Measurements from ENCODE around the gene BMS1.
"Not testable (repeated sequence)": the region's sequence is repeated elsewhere in the genome, so short reads cannot be mapped to it uniquely, and the experiment has no call there.

BMS1 gene, protein sequence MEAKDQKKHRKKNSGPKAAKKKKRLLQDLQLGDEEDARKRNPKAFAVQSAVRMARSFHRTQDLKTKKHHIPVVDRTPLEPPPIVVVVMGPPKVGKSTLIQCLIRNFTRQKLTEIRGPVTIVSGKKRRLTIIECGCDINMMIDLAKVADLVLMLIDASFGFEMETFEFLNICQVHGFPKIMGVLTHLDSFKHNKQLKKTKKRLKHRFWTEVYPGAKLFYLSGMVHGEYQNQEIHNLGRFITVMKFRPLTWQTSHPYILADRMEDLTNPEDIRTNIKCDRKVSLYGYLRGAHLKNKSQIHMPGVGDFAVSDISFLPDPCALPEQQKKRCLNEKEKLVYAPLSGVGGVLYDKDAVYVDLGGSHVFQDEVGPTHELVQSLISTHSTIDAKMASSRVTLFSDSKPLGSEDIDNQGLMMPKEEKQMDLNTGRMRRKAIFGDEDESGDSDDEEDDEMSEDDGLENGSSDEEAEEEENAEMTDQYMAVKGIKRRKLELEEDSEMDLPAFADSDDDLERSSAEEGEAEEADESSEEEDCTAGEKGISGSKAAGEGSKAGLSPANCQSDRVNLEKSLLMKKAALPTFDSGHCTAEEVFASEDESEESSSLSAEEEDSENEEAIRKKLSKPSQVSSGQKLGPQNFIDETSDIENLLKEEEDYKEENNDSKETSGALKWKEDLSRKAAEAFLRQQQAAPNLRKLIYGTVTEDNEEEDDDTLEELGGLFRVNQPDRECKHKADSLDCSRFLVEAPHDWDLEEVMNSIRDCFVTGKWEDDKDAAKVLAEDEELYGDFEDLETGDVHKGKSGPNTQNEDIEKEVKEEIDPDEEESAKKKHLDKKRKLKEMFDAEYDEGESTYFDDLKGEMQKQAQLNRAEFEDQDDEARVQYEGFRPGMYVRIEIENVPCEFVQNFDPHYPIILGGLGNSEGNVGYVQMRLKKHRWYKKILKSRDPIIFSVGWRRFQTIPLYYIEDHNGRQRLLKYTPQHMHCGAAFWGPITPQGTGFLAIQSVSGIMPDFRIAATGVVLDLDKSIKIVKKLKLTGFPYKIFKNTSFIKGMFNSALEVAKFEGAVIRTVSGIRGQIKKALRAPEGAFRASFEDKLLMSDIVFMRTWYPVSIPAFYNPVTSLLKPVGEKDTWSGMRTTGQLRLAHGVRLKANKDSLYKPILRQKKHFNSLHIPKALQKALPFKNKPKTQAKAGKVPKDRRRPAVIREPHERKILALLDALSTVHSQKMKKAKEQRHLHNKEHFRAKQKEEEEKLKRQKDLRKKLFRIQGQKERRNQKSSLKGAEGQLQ

DNA sequence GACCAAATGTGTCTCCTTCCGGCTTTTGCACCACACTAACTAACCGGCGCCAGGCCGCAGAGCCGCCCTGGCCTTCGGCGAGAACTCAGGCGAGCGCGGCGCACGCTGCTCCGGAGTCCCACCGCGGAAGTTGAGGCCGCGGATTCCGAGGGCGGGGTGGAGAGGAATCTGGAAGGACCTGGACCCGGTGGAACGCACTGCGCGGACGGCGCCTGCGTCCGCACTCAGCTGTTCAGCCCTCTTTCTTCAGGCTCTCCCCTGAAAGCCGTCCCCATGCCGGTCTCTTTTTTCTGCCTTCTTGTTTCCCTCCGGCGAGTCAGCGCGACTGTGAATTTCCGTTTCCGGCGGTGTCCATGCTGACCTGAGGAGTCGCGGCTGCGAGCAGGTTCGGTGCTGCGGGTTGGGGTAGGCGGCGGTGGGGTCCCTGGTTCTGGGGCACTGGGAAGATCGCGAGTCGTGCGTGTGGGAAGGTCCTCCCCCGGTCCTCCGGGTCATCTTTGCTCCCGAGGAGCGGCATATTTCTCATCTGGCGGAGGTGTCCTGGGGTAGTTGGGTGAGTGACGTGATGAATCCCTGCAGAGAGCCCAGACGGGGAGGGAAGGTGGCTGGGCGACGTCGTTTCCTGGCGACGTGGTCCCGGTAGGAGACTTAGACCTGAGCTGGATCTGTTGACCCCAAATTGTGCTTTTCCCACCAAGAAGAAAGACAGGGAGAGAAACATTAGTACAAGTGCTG, at the start of gene BMS1:
BMS1 (plus strand) TSS at position 350 of the 735 bp plus-strand sequence. CDS start 1,600 bp downstream, outside the sequence.
- Mint-ChIP-seq H3K27ac (peak within 1 kb of the TSS; percentile 97), H3K4me1 (ENCODE audit: low read depth) (peaks cover 1% of the 10 kb centered on the region), H3K27me3 (ENCODE audit: low read depth) (peaks cover 8% of the 10 kb centered on the region)

DNA sequence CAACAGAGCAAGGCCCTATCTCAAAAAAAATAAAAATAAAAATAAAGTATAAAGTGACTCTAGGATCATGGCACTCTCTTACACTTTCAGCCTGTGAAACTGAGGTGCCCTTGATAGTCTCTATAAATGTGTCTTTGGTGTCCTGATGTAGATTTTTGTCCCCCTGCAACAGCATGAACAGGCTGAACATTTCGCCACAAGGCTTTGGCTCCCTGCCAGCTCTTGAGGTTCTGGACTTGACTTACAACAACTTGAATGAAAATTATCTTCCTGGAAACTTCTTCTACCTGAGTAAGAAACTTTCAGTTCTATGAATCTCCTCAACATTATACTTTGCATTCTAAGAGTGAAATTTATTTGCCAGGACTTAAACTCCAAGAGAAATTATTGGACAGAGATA, 48.1 kb upstream of the BMS1 start:
- H3K4me1 Mint-ChIP-seq (ENCODE audit: low read depth), result no peaks in the 10 kb centered on the region
- no peak overlapping the region for H3K4me3 Mint-ChIP-seq
- H3K27ac Mint-ChIP-seq, result no peak overlapping the region
- H3K9me3 Mint-ChIP-seq, result no peaks in the 10 kb centered on the region
- H3K27me3 Mint-ChIP-seq (ENCODE audit: low read depth), result no peaks in the 10 kb centered on the region
- H3K36me3 Mint-ChIP-seq (ENCODE audit: low read depth), result no peaks in the 10 kb centered on the region

More for the DNA sequence above, at the start of gene BMS1:
- H3K36me3 Mint-ChIP-seq (ENCODE audit: low read depth), result peaks cover 20% of the 10 kb centered on the region
- peaks cover 5% of the 10 kb centered on the region for H3K9me3 Mint-ChIP-seq
- H3K4me3 Mint-ChIP-seq, result peak within 1 kb of the TSS; percentile 99

DNA sequence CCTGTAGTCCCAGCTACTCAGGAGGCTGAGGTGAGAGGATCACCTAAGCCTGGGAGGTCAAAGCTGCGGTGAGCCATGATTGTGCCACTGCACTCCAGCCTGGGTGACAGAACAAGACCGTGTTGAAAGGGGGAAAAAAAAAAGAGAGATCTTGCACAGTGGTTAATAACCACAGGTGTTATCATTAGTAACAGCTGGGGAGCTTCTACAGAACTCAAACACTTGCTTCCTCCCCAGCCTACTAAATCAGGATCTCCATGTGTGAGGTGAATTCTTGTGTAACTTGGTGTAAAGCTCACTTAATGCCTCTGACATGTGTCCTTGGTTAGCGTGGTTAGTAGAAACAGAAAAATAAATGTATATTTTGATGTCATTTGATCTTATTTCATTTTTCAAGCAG, 43.9 kb upstream of the BMS1 start:
- H3K9me3 Mint-ChIP-seq, result peaks cover 15% of the 10 kb centered on the region
- H3K27ac Mint-ChIP-seq, result no peak overlapping the region
- H3K27me3 Mint-ChIP-seq (ENCODE audit: low read depth), result no peaks in the 10 kb centered on the region
- H3K4me1 Mint-ChIP-seq (ENCODE audit: low read depth), result no peaks in the 10 kb centered on the region
- H3K4me3 Mint-ChIP-seq, result no peak overlapping the region
- H3K36me3 Mint-ChIP-seq (ENCODE audit: low read depth), result no peaks in the 10 kb centered on the region

DNA sequence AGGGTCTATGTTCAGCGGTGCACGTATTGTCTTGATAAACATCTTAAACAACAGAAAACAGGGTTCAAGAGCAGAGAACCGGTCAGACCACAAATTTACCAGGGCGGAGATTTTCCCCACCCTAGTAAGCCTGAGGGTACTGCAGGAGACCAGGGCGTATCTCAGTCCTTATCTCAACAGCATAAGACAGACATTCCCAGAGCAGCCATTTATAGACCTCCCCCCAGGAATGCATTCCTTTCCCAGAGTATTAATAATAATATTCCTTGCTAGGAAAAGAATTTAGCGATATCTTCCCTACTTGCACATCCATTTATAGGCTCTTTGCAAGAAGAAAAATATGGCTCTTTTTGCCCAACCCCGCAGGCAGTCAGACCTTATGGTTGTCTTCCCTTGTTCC, 41.1 kb upstream of the BMS1 start:
- not testable (repeated sequence) for H3K4me1 Mint-ChIP-seq (ENCODE audit: low read depth)

DNA sequence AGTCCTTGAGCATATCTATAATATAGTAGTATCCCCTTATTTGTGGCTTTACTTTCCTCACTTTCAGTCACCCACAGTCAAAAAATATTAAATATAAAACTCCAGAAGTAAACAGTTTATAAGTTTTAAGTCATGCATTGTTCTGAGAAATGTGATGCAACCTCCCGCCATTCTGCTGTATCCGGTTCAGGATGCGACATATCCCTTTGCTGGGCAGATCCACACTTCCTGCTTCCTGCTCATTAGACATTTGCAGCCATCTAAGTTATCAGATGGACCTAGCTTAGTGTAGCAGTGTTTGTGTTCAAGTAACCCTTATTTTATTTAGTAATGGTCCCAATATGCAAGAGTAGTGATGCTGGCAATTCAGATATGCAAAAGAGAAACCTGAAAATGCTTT, 38.9 kb upstream of the BMS1 start:
- Mint-ChIP-seq H3K4me1 (ENCODE audit: low read depth) (no peaks in the 10 kb centered on the region), H3K27ac (no peak overlapping the region), H3K36me3 (ENCODE audit: low read depth) (no peaks in the 10 kb centered on the region), H3K9me3 (peaks cover 15% of the 10 kb centered on the region), H3K4me3 (no peak overlapping the region), H3K27me3 (ENCODE audit: low read depth) (peaks cover 4% of the 10 kb centered on the region)

More for the DNA sequence above, 41.1 kb upstream of the BMS1 start:
- H3K9me3 Mint-ChIP-seq, result peaks cover 15% of the 10 kb centered on the region
- H3K27me3 Mint-ChIP-seq (ENCODE audit: low read depth); H3K36me3 Mint-ChIP-seq (ENCODE audit: low read depth); H3K4me3 Mint-ChIP-seq; H3K27ac Mint-ChIP-seq: not testable (repeated sequence)

DNA sequence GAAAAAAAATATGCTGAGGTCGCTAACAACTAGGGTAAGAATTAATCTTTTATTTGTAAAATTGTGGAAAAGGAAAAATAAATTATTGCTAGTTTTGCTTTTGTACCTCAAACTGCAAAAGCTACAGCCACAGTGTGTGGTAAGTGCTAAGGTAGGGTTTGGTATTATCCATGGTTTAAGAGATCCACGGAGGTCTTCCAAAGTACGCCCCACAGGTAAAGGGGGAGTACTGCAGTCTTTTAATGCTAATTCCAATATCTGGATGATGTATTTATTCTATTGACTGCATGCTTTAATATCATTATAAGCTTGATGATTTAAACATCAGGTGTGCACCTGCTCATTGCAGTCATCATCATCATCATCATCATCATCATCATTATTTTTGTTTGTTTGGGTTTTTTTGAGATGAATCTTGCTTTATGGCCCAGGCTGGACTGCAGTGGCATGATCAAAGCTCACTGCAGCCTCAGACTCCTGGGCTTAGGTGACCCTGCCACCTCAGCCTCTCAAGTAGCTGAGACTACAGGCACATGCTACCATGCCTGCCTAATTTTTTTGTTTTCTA, 38.4 kb upstream of the BMS1 start:
- Mint-ChIP-seq H3K27me3 (ENCODE audit: low read depth) (peaks cover 4% of the 10 kb centered on the region), H3K4me1 (ENCODE audit: low read depth) (no peaks in the 10 kb centered on the region), H3K36me3 (ENCODE audit: low read depth) (no peaks in the 10 kb centered on the region), H3K9me3 (peaks cover 15% of the 10 kb centered on the region), H3K4me3 (no peak overlapping the region), H3K27ac (no peak overlapping the region)

DNA sequence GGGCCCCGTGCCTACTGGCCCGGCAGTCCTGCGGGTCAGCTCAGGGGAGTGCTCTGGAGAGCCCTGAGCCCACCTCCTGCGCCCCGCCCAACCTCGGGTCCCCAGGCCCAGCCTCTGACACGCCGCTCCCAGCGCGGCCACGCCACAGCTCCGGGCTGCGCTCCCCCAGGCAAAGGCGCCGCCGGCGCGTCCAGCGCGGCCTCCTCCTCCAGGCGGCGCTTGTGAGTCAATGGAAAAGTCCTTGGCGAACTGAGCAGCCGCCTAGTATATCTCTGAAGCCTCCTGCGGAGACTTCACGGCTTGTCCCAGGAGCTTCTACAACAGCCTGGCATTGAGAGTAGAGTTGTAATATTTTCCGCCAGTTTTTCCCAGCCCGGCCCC, 29.5 kb upstream of the BMS1 start:
- no peak overlapping the region for H3K27ac Mint-ChIP-seq
- peak overlapping the region; percentile 25 for H3K4me3 Mint-ChIP-seq
- peaks cover 68% of the 10 kb centered on the region for H3K27me3 Mint-ChIP-seq (ENCODE audit: low read depth)
- H3K36me3 Mint-ChIP-seq (ENCODE audit: low read depth), result no peaks in the 10 kb centered on the region
- peaks cover 1% of the 10 kb centered on the region for H3K4me1 Mint-ChIP-seq (ENCODE audit: low read depth)
- H3K9me3 Mint-ChIP-seq, result no peaks in the 10 kb centered on the region

DNA sequence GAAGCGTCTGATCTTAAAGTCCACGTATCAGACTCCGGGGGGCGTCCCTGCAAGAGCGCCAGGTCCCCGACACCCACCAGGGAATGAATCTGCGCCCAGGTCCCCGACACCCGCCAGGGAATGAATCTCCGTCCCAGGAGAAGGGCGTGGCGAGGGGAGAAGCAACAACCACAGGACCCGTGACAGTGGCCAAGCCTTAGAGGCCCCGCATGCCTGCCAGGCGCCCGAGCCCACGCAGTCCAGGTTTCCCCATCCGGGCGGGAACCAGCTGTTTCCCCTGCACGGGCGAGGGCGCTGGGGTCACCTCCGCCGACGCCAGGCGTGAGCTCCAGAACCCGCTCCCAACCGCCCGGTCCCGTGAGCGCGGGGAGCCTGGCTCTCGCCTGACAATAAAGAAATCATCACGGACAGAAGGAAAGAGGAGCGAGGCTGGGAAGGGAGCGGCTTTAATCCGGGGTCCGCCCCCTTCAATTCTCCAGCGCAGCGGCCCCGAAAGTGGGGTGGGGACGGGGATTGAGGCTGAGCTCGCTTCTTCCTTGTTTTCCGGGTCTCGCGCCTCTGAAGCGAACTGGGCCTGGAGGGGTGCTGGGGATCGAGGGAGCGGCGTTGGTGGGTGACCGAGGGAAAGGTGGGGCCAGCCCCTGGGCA, 29.0 kb upstream of the BMS1 start:
- Mint-ChIP-seq H3K36me3 (ENCODE audit: low read depth) (no peaks in the 10 kb centered on the region), H3K27me3 (ENCODE audit: low read depth) (peaks cover 64% of the 10 kb centered on the region), H3K4me3 (peak overlapping the region; percentile 51), H3K4me1 (ENCODE audit: low read depth) (peaks cover 1% of the 10 kb centered on the region), H3K9me3 (no peaks in the 10 kb centered on the region), H3K27ac (no peak overlapping the region)

DNA sequence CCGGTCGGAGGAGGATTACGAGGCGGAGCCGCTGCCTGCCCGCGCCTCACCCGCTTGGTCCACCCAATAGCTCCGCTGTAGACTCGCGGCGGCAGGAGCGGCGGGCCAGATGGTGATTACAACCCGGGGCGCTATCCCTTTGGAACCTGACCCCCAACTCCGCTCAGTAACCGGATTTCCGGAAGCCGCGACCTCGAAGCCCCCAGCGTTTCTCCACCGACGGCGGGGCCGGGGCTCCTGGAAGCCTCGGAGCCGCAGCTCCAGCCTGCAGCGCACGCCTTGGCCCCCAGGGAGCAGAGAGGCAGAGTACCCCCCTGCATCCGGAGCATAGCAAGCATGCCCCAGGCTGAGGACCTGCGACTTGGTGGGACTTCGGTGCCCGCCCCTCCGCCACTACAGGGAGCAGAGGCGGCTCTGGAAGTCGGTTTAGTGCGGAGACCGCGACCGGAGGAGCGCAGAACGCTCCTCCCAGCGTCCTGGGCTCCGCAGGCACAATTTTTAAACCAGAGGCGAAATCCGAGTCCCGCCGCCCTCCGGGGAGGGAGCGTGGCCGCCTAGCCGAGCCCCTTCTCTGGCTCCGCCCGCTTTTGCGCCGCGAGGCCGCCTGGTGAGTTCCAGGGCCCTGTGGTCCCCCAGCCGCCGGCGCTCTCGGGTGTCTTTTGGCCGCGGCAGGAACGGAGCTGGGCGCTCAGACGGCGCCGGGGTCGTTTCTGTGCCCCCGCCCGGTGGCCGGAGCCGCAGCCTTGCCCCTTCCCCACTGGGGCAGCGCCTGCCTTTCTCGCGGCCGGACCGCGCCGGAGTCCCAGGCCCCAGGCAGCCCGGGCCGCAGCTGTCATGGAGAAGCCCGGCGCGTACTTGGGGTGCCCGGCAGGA, 28.2 kb upstream of the BMS1 start:
- H3K36me3 Mint-ChIP-seq (ENCODE audit: low read depth), result no peaks in the 10 kb centered on the region
- peaks cover 4% of the 10 kb centered on the region for H3K9me3 Mint-ChIP-seq
- peak overlapping the region; percentile 51 for H3K4me3 Mint-ChIP-seq
- H3K4me1 Mint-ChIP-seq (ENCODE audit: low read depth), result peaks cover 1% of the 10 kb centered on the region
- peaks cover 68% of the 10 kb centered on the region for H3K27me3 Mint-ChIP-seq (ENCODE audit: low read depth)
- no peak overlapping the region for H3K27ac Mint-ChIP-seq

DNA sequence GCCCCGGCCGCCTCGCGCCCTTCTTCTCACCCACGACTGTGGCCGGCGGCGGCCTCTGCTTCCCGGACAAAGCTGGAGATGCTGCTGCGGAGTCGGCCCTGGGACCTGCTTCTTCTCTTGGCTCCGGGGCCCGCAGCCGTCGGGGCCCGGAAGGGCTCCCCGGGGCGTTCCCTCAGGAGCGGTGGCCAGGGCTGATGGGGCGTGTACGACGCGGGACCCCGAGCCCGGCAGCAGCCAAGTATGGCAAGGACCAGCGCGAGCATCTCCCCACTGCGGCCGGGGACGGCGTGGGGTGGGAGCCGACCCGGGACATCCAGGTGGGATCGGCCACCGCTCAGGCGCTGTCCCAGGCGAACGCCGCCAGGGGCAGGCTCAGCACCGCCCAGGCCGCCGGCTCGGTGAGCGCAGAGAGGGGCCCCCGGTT, 27.6 kb upstream of the BMS1 start:
- Mint-ChIP-seq H3K27me3 (ENCODE audit: low read depth) (peaks cover 69% of the 10 kb centered on the region), H3K4me3 (no peak overlapping the region), H3K36me3 (ENCODE audit: low read depth) (no peaks in the 10 kb centered on the region), H3K27ac (no peak overlapping the region), H3K4me1 (ENCODE audit: low read depth) (peaks cover 1% of the 10 kb centered on the region), H3K9me3 (peaks cover 6% of the 10 kb centered on the region)

DNA sequence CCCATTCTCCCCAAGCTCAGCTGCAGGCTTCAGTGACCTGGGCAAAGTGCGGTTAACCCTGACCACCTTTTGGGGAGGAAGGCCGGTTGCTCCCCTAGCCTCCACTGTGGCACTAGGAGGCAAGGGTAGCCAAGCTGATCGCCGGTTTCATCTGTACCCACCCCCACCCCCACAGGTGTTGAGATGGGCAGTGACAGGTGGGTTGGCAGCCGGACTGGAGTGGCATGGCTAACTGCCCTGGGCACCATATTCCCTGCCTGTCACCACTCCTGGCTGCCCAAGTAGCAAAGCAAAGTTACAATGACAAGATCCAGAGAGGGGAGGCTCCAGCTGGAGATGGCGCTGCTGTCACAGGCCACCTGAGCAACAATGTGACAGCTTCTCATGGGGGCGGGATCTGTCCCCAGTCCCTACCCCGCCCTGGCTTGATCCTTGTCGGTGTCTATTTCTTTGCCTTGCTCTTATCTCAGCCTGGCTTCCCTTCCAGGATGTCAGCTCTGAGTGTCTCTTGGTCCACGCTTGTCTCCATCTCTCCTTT, 27.0 kb upstream of the BMS1 start:
- Mint-ChIP-seq H3K4me1 (ENCODE audit: low read depth) (peaks cover 1% of the 10 kb centered on the region), H3K9me3 (peaks cover 6% of the 10 kb centered on the region), H3K27me3 (ENCODE audit: low read depth) (peaks cover 70% of the 10 kb centered on the region), H3K27ac (no peak overlapping the region), H3K36me3 (ENCODE audit: low read depth) (no peaks in the 10 kb centered on the region), H3K4me3 (peak overlapping the region; percentile 49)

DNA sequence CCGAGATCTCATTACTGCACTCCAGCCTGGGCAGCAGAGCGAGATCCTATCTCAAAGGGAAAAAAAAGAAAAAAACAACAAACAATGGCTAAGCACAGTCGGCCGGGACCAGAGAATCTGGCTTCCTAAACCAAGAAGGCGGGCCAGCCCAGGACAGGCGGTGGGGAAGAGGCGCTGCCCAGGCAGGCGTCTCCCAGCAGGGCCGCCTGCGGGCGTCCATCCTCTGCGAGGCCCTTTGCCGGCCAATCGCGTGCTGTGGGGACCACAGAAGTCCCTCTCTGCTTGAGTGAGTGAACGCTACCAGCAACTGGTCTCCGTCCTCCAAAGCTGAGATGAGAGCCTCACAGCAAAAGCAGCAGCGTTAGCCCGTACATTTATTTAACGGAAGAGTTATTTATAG, 14.7 kb upstream of the BMS1 start:
- H3K27ac Mint-ChIP-seq, result no peak overlapping the region

More for the DNA sequence above, 14.7 kb upstream of the BMS1 start:
- peaks cover 12% of the 10 kb centered on the region for H3K27me3 Mint-ChIP-seq (ENCODE audit: low read depth)
- H3K9me3 Mint-ChIP-seq, result no peaks in the 10 kb centered on the region
- no peaks in the 10 kb centered on the region for H3K36me3 Mint-ChIP-seq (ENCODE audit: low read depth)
- no peaks in the 10 kb centered on the region for H3K4me1 Mint-ChIP-seq (ENCODE audit: low read depth)
- H3K4me3 Mint-ChIP-seq, result no peak overlapping the region
